ENCODE measurements around the gene C6orf47. TPM values are rescaled to one million over a fixed set of nuclear protein-coding genes. Genes with fewer than 3 reads are reported as not detected.

Gene C6orf47
- polyA plus RNA-seq, 1 of the 3 experiments (the other 2 are of a cell fraction), result 10.3 TPM

- H3K27me3 ChIP-seq (ENCODE audit: insufficient read depth), result no peaks in the 10 kb centered on the region
- CTCF ChIA-PET, result interaction anchor here (7.0 kb wide), 1 partner anchor 19 kb away, joined by 35 read pairs; no protein-coding TSS in a partner anchor
- POLR2A ChIA-PET, result no interaction called here
- no peaks in the 10 kb centered on the region for H3K9me2 ChIP-seq
- peaks cover 14% of the 10 kb centered on the region for H3K79me2 ChIP-seq (ENCODE audit: insufficient read depth)
- H3F3A ChIP-seq (replicated peaks; ENCODE audit: insufficient read depth), result peaks cover 16% of the 10 kb centered on the region
- DNase-seq, result no peak
- H3K36me3 ChIP-seq (replicated peaks in 1 of 2; ENCODE audit: control insufficient read depth in 1 of 2, insufficient read depth in 2 of 2, low read length in 1 of 2), result peaks cover 0 to 5% of the 10 kb centered on the region in 2 experiments
- peaks cover 5% of the 10 kb centered on the region; the same call in 1 of the 2 replicates for H4K20me1 ChIP-seq (ENCODE audit: insufficient read depth)
- TF ChIP-seq TAF1 (IDR thresholded peaks at IDR 0.05; ENCODE audit: borderline replicate concordance, low read depth, low read length) (no peak), USF2 (IDR thresholded peaks at IDR 0.05; ENCODE audit: borderline replicate concordance, low read depth, low read length) (no peak), RXRA (IDR thresholded peaks at IDR 0.05; ENCODE audit: borderline replicate concordance, low read depth) (no peak), RAD21 (IDR thresholded peaks at IDR 0.05; ENCODE audit: low read length) (no peak), CHD2 (IDR thresholded peaks at IDR 0.05; ENCODE audit: low read length, partially characterized antibody) (no peak), IRF3 (IDR thresholded peaks at IDR 0.05; ENCODE audit: low read depth, low read length) (no peak), CTCF (IDR thresholded peaks at IDR 0.05) (no peak), FOXJ3 (CRISPR knock-in tag; IDR thresholded peaks at IDR 0.05) (no peak), POLR2AphosphoS5 (IDR thresholded peaks at IDR 0.05; ENCODE audit: low read depth, low read length) (no peak), MEF2A (IDR thresholded peaks at IDR 0.05; ENCODE audit: borderline replicate concordance, low read depth) (no peak), NRF1 (IDR thresholded peaks at IDR 0.05; ENCODE audit: low read depth, low read length) (no peak), TEAD4 (IDR thresholded peaks at IDR 0.05; ENCODE audit: borderline replicate concordance, insufficient read depth) (no peak), SIN3A (IDR thresholded peaks at IDR 0.05; ENCODE audit: borderline replicate concordance, low read depth, low read length) (no peak), NFIC (IDR thresholded peaks at IDR 0.05; ENCODE audit: borderline replicate concordance) (no peak), REST (IDR thresholded peaks at IDR 0.05; ENCODE audit: low read depth, low read length) (no peak), USF1 (IDR thresholded peaks at IDR 0.05; ENCODE audit: borderline replicate concordance, low read depth) (no peak), ELF1 (IDR thresholded peaks at IDR 0.05) (no peak), ZBTB33 (IDR thresholded peaks at IDR 0.05; ENCODE audit: borderline replicate concordance, low read depth) (no peak), FOSL2 (IDR thresholded peaks at IDR 0.05; ENCODE audit: borderline replicate concordance, low read depth) (no peak)
- H2AFZ ChIP-seq (ENCODE audit: low read depth), result no peak overlapping the region
- no peak overlapping the region for H3K9ac ChIP-seq
- 89% methylated on average over 2 of the region's 2 CpGs for WGBS (ENCODE audit: low lambda C conversion rate)
- no peaks in the 10 kb centered on the region for H3K9me3 ChIP-seq
- H3K4me1 ChIP-seq (ENCODE audit: control insufficient read depth in 1 of 2, insufficient read depth in 2 of 2, low read depth in 1 of 2, low read length in 1 of 2), result peaks cover under 1 to 2% of the 10 kb centered on the region in 2 experiments; a peak in 3 of 4 replicates
- H3K4me3 ChIP-seq (ENCODE audit: low read depth in 2 of 2, low read length in 1 of 2), result no peak overlapping the region
- H3K27ac ChIP-seq (ENCODE audit: low read depth in 2 of 2, low read length in 1 of 2), result no peak overlapping the region
- no peak overlapping the region for H3K4me2 ChIP-seq
These were observed 43.6 kb downstream of the C6orf47 start for GRCh38 chr6:31617010-31617409.
